ENCODE data around the gene GYPE.
"Not testable (repeated sequence)": the region's sequence is repeated elsewhere in the genome, so short reads cannot be mapped to it uniquely, and the experiment has no call there.

Gene GYPE

DNA sequence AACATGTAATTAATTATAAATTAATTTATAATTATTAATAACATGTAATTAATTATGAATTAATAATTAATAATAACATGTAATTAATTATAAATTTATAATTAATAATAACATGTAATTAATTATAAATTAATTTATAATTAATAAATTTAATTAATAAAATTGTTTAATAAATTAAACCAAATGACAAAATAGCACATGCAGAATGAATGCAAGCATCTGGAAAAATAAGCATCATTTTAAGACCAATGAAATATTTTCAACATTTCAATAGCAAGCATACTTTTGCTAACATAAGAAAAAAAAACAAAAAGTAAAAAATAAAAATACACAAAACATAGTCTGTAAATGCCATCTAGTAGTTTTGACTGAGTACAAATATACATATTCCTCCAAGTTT lies 21.8 kb downstream of the GYPE start:
- Histone ChIP-seq H2AFZ (ENCODE audit: low read length) (no peak overlapping the region), H3K4me1 (ENCODE audit: insufficient read depth, low read length, severe bottlenecking) (no peaks in the 10 kb centered on the region), H3K4me3 (ENCODE audit: low read depth, low read length, poor library complexity, severe bottlenecking) (no peak overlapping the region), H3F3A (ENCODE audit: insufficient read depth, low read length) (no peaks in the 10 kb centered on the region), H3K9me3 (ENCODE audit: low read length) (no peaks in the 10 kb centered on the region), H3K9ac (ENCODE audit: low read length) (no peak overlapping the region), H3K27ac (ENCODE audit: low read depth, low read length, poor library complexity, severe bottlenecking) (no peak overlapping the region), H3K4me2 (ENCODE audit: low read length) (no peak overlapping the region), H4K20me1 (ENCODE audit: insufficient read depth, low read length) (no peaks in the 10 kb centered on the region), H3K9me2 (ENCODE audit: low read depth, low read length) (no peaks in the 10 kb centered on the region), H3K79me2 (ENCODE audit: insufficient read depth, low read length) (no peaks in the 10 kb centered on the region), H3K36me3 (ENCODE audit: insufficient read depth, low read length) (no peaks in the 10 kb centered on the region), H3K27me3 (ENCODE audit: insufficient read depth, low read length) (no peaks in the 10 kb centered on the region)
- TF ChIP-seq, protein P1, sequence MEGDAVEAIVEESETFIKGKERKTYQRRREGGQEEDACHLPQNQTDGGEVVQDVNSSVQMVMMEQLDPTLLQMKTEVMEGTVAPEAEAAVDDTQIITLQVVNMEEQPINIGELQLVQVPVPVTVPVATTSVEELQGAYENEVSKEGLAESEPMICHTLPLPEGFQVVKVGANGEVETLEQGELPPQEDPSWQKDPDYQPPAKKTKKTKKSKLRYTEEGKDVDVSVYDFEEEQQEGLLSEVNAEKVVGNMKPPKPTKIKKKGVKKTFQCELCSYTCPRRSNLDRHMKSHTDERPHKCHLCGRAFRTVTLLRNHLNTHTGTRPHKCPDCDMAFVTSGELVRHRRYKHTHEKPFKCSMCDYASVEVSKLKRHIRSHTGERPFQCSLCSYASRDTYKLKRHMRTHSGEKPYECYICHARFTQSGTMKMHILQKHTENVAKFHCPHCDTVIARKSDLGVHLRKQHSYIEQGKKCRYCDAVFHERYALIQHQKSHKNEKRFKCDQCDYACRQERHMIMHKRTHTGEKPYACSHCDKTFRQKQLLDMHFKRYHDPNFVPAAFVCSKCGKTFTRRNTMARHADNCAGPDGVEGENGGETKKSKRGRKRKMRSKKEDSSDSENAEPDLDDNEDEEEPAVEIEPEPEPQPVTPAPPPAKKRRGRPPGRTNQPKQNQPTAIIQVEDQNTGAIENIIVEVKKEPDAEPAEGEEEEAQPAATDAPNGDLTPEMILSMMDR (IDR thresholded peaks at IDR 0.05; ENCODE audit: low read length): no peak
- TF ChIP-seq EZH2 (IDR thresholded peaks at IDR 0.05; ENCODE audit: borderline replicate concordance, low read length): no peak

DNA sequence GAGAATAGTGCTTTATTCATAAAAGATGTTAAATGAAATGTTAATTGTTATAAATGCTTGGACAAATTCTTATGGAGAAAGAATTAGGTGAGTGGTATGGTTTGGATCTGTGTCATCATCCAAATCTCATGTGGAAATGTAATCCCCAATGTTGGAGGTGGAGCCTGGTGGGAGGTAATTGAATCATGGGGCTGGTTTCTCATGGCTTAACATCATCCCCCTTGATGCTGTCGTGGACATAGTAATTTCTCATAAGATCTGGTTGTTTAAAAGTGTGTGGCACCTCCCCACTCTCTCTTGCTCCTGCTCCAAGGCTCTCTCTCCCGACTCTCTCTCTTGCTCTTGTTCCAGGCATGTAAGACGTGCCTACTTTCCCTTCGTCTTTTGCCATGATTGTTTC lies 22.5 kb downstream of the GYPE start:
- no peak for TF ChIP-seq EZH2 (IDR thresholded peaks at IDR 0.05; ENCODE audit: borderline replicate concordance, low read length)
- TF ChIP-seq, protein P1 (IDR thresholded peaks at IDR 0.05; ENCODE audit: low read length): no peak
- Histone ChIP-seq H3K79me2 (ENCODE audit: insufficient read depth, low read length) (no peaks in the 10 kb centered on the region), H2AFZ (ENCODE audit: low read length) (no peak overlapping the region), H3F3A (ENCODE audit: insufficient read depth, low read length) (no peaks in the 10 kb centered on the region), H3K9me3 (ENCODE audit: low read length) (no peaks in the 10 kb centered on the region), H3K9me2 (ENCODE audit: low read depth, low read length) (no peaks in the 10 kb centered on the region), H3K27me3 (ENCODE audit: insufficient read depth, low read length) (no peaks in the 10 kb centered on the region), H4K20me1 (ENCODE audit: insufficient read depth, low read length) (no peaks in the 10 kb centered on the region), H3K4me3 (ENCODE audit: low read depth, low read length, poor library complexity, severe bottlenecking) (no peak overlapping the region), H3K4me1 (ENCODE audit: insufficient read depth, low read length, severe bottlenecking) (no peaks in the 10 kb centered on the region), H3K36me3 (ENCODE audit: insufficient read depth, low read length) (no peaks in the 10 kb centered on the region), H3K4me2 (ENCODE audit: low read length) (no peak overlapping the region), H3K27ac (ENCODE audit: low read depth, low read length, poor library complexity, severe bottlenecking) (no peak overlapping the region), H3K9ac (ENCODE audit: low read length) (no peak overlapping the region)

DNA sequence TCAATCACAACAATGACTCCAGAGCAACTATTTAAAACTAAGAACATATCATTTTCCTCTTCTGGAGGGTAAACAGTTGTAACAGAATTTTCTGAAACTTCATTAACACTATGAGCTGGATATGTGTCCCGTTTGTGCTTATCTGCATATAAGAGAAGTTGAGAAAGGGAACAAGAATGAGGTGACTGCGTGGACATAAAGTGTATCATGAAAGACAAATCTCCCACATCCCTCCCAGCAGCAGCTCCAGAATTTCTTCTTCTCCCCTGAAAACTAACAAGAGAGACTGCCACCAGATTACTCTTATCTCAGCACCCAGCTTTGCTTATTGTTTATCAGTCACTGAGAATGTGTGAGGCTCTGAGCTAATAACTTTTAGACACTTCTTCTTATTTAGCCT lies 25.8 kb downstream of the GYPE start:
- H3K27me3 ChIP-seq (ENCODE audit: insufficient read depth, low read length); H3K4me3 ChIP-seq (ENCODE audit: low read depth, low read length, poor library complexity, severe bottlenecking); H3K9me3 ChIP-seq (ENCODE audit: low read length); H3K9me2 ChIP-seq (ENCODE audit: low read depth, low read length); H3K4me2 ChIP-seq (ENCODE audit: low read length); H3K4me1 ChIP-seq (ENCODE audit: insufficient read depth, low read length, severe bottlenecking); H4K20me1 ChIP-seq (ENCODE audit: insufficient read depth, low read length); H3K36me3 ChIP-seq (ENCODE audit: insufficient read depth, low read length); H3K79me2 ChIP-seq (ENCODE audit: insufficient read depth, low read length); H3F3A ChIP-seq (ENCODE audit: insufficient read depth, low read length); H2AFZ ChIP-seq (ENCODE audit: low read length); H3K9ac ChIP-seq (ENCODE audit: low read length); H3K27ac ChIP-seq (ENCODE audit: low read depth, low read length, poor library complexity, severe bottlenecking): not testable (repeated sequence)

GRCh38 chr4:143875357-143875756 lies 30.0 kb downstream of the GYPE start:
- H3K4me3 ChIP-seq (ENCODE audit: low read depth, low read length, poor library complexity, severe bottlenecking); H4K20me1 ChIP-seq (ENCODE audit: insufficient read depth, low read length); H3K36me3 ChIP-seq (ENCODE audit: insufficient read depth, low read length); H3K9ac ChIP-seq (ENCODE audit: low read length); H3K4me2 ChIP-seq (ENCODE audit: low read length); H3K4me1 ChIP-seq (ENCODE audit: insufficient read depth, low read length, severe bottlenecking); H3F3A ChIP-seq (ENCODE audit: insufficient read depth, low read length); H2AFZ ChIP-seq (ENCODE audit: low read length); H3K79me2 ChIP-seq (ENCODE audit: insufficient read depth, low read length); H3K27ac ChIP-seq (ENCODE audit: low read depth, low read length, poor library complexity, severe bottlenecking); H3K9me3 ChIP-seq (ENCODE audit: low read length); H3K9me2 ChIP-seq (ENCODE audit: low read depth, low read length); H3K27me3 ChIP-seq (ENCODE audit: insufficient read depth, low read length): not testable (repeated sequence)

GRCh38 chr4:143870523-143871268 lies 34.7 kb downstream of the GYPE start:
- H3K4me1 ChIP-seq (ENCODE audit: insufficient read depth, low read length, severe bottlenecking); H3K4me2 ChIP-seq (ENCODE audit: low read length): not testable (repeated sequence)

DNA sequence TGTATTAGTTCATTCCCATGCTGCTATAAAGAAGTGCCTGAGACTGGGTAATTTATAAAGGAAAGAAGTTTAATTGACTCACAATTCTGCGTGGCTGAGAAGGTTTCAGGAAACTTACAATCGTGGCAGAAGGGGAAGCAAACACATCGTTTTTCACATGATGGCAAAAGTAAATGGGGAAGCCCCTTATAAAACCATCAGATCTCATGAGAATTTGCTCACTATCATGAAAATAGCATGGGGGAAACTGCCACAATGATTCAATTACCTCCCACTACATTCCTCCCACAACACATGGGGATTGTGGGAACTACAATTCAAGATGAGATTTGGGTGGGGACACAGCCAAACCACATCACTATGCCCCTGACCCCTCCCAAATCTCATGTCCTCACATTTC lies 35.4 kb downstream of the GYPE start:
- not testable (repeated sequence) for H3F3A ChIP-seq (ENCODE audit: insufficient read depth, low read length); H4K20me1 ChIP-seq (ENCODE audit: insufficient read depth, low read length); H3K4me2 ChIP-seq (ENCODE audit: low read length); H3K4me1 ChIP-seq (ENCODE audit: insufficient read depth, low read length, severe bottlenecking); H3K9ac ChIP-seq (ENCODE audit: low read length); H3K36me3 ChIP-seq (ENCODE audit: insufficient read depth, low read length); H3K9me2 ChIP-seq (ENCODE audit: low read depth, low read length); H3K9me3 ChIP-seq (ENCODE audit: low read length); H2AFZ ChIP-seq (ENCODE audit: low read length); H3K4me3 ChIP-seq (ENCODE audit: low read depth, low read length, poor library complexity, severe bottlenecking); H3K27me3 ChIP-seq (ENCODE audit: insufficient read depth, low read length); H3K79me2 ChIP-seq (ENCODE audit: insufficient read depth, low read length); H3K27ac ChIP-seq (ENCODE audit: low read depth, low read length, poor library complexity, severe bottlenecking)

More at GRCh38 chr4:143870523-143871268, 34.7 kb downstream of the GYPE start:
- H4K20me1 ChIP-seq (ENCODE audit: insufficient read depth, low read length); H3K27me3 ChIP-seq (ENCODE audit: insufficient read depth, low read length); H3K4me3 ChIP-seq (ENCODE audit: low read depth, low read length, poor library complexity, severe bottlenecking); H3K9me3 ChIP-seq (ENCODE audit: low read length); H3K79me2 ChIP-seq (ENCODE audit: insufficient read depth, low read length); H2AFZ ChIP-seq (ENCODE audit: low read length); H3K27ac ChIP-seq (ENCODE audit: low read depth, low read length, poor library complexity, severe bottlenecking); H3F3A ChIP-seq (ENCODE audit: insufficient read depth, low read length); H3K9me2 ChIP-seq (ENCODE audit: low read depth, low read length); H3K9ac ChIP-seq (ENCODE audit: low read length); H3K36me3 ChIP-seq (ENCODE audit: insufficient read depth, low read length): not testable (repeated sequence)
